K562 (cell line): Measurements from ENCODE around the gene PIP4K2C. TPM values are rescaled to one million over a fixed set of nuclear protein-coding genes. Genes with fewer than 3 reads are reported as not detected.

ENCODE experiments used
- ARID2 ChIP-seq: fragments of 450-650 bp; IDR thresholded peaks from 2 replicates; pipeline ENCODE4 v1.6.1; 2017; ENCODE audit warnings: antibody characterized with exemption, mild to moderate bottlenecking
- CBX3 ChIP-seq, 2 experiments: IDR thresholded peaks; 1 replicate in 1 of 2; 2 replicates in 1 of 2; pipeline ENCODE4 v1.6.1; 2012; ENCODE audit warnings: inconsistent platforms in 2 of 2, low read length in 2 of 2, borderline replicate concordance in 1 of 2, control low read depth in 1 of 2
- CEBPB ChIP-seq: fragments of 450-650 bp; IDR thresholded peaks from 2 replicates; pipeline ENCODE4 v1.6.1; 2016; ENCODE audit warnings: missing genetic modification characterization, missing compliant biosample characterization
- CGGBP1 ChIP-seq: fragments of 250-450 bp; sonication (Bioruptor Pico); IDR thresholded peaks from 2 replicates; pipeline ENCODE4 v1.9.0; 2021; ENCODE audit warnings: mild to moderate bottlenecking
- KDM1A ChIP-seq, 2 experiments: fragments of 450-650 bp; IDR thresholded peaks; 2 replicates each; pipeline ENCODE4 v1.6.1; 2016; ENCODE audit warnings: mild to moderate bottlenecking in 2 of 2
- LARP7 ChIP-seq: fragments of 450-650 bp; IDR thresholded peaks from 2 replicates; pipeline ENCODE4 v1.6.1; 2016
- MYNN ChIP-seq, 2 experiments: sonication (generic); formaldehyde crosslinking in 1 of 2; IDR thresholded peaks; 2 replicates each; pipeline versions ENCODE4 v1.5.0 to v1.6.1; 2016 to 2020; ENCODE audit warnings: antibody characterized with exemption in 1 of 2, missing genetic modification reagents in 1 of 2
- NR2C2 ChIP-seq, 2 experiments: fragments of 200-800 bp in 1 of 2; sonication (Bioruptor generic) in 1 of 2; sonication (generic) in 1 of 2; formaldehyde crosslinking in 1 of 2; IDR thresholded peaks; 2 replicates each; pipeline versions ENCODE4 v1.6.1 to v1.8.0; 2016 to 2022; ENCODE audit warnings: mild to moderate bottlenecking in 1 of 2, missing compliant biosample characterization in 1 of 2, missing genetic modification characterization in 1 of 2, missing genetic modification reagents in 1 of 2
- POLR2AphosphoS5 ChIP-seq: IDR thresholded peaks from 2 replicates; pipeline ENCODE4 v1.6.1; 2011; ENCODE audit warnings: mild to moderate bottlenecking, low read depth, low read length, moderate library complexity; ENCODE audit not compliant: control insufficient read depth, insufficient read depth
- TGIF2 ChIP-seq: sonication (generic); formaldehyde crosslinking; IDR thresholded peaks from 2 replicates; pipeline ENCODE4 v1.8.1; 2022; ENCODE audit warnings: mild to moderate bottlenecking, missing genetic modification reagents, moderate library complexity
- ZBTB40 ChIP-seq, 2 experiments: fragments of 450-650 bp in 1 of 2; sonication (generic) in 1 of 2; formaldehyde crosslinking in 1 of 2; IDR thresholded peaks; 2 replicates each; pipeline versions ENCODE4 v1.7.1 to v1.9.0; 2016 to 2022; ENCODE audit warnings: inconsistent platforms in 1 of 2, mild to moderate bottlenecking in 1 of 2, missing genetic modification reagents in 1 of 2
- ZEB2 ChIP-seq: fragments of 450-650 bp; IDR thresholded peaks from 2 replicates; pipeline ENCODE4 v1.6.1; 2016
- ZMIZ1 ChIP-seq, 2 experiments: fragments of 150-350 bp in 1 of 2; IDR thresholded peaks; 2 replicates each; pipeline ENCODE4 v1.6.1; 2012 to 2016; ENCODE audit warnings: low read depth in 2 of 2, low read length in 2 of 2, mild to moderate bottlenecking in 1 of 2, moderate library complexity in 1 of 2
- ZNF436 ChIP-seq: fragments of 250-450, 450-650 bp; sonication (Bioruptor Pico); formaldehyde crosslinking; IDR thresholded peaks from 2 replicates; pipeline ENCODE4 v1.7.0; 2020; ENCODE audit warnings: mild to moderate bottlenecking
- ZNF830 ChIP-seq: fragments of 250-450 bp; sonication (Bioruptor Pico); IDR thresholded peaks from 2 replicates; pipeline ENCODE4 v1.5.0; 2021; ENCODE audit warnings: mild to moderate bottlenecking
- polyA plus RNA-seq, 8 experiments: library from polyadenylated mRNA; depleted of rRNA in 4 of 8; stranded (reverse) in 5 of 8; unstranded in 3 of 8; fragments of >200 nt; fragmentation: Nextera tagmentation in 2 of 8; fragmentation: Illumina TruSeq in 1 of 8; extraction: Ambion mirVana in 2 of 8; extraction: Trizol in 1 of 8; gene quantifications; 2 replicates each; pipeline versions ENCODE4 v1.2.1 to v1.2.3, GENCODE V29; 2011 to 2014; ENCODE audit warnings: inconsistent platforms in 1 of 8, missing spikeins in 1 of 8
- total RNA-seq, 7 experiments: library from RNA; depleted of rRNA in 6 of 7; stranded (reverse); fragments of >200 nt in 6 of 7; fragmentation: Illumina TruSeq in 2 of 7; extraction: Trizol in 2 of 7; gene quantifications; 2 replicates each; pipeline versions ENCODE4 v1.2.1 to v1.2.3, GENCODE V29; 2011 to 2021; ENCODE audit warnings: low replicate concordance in 1 of 7

Gene PIP4K2C
- total and polyA plus RNA-seq, 9 of the 15 experiments (the other 6 are each of a cell fraction or from before 2014, with no cell fraction given) = 9.0 to 41.4 (median 18.3) TPM

- no peak for TF ChIP-seq NR2C2 (CRISPR knock-in tag; IDR thresholded peaks at IDR 0.05)
- no peak for TF ChIP-seq NR2C2 (tag; IDR thresholded peaks at IDR 0.05)
- 0 out of 2 replicates have a peak, but pooled peaks have one; percentile 33 for TF ChIP-seq MYNN (IDR thresholded peaks at IDR 0.05)
- no peak for TF ChIP-seq MYNN (CRISPR knock-in tag; IDR thresholded peaks at IDR 0.05)
- TF ChIP-seq ZBTB40 (IDR thresholded peaks at IDR 0.05) = no peak
- TF ChIP-seq ZBTB40 (CRISPR knock-in tag; IDR thresholded peaks at IDR 0.05) = no peak
- TF ChIP-seq TGIF2 (CRISPR knock-in tag) = no peak
- TF ChIP-seq ZNF830 (CRISPR knock-in tag) = no peak
- TF ChIP-seq LARP7 = no peak
- TF ChIP-seq CEBPB (tag) = peak; percentile 90
- no peak for TF ChIP-seq ARID2
- peak; percentile 75 to 83 for TF ChIP-seq KDM1A (IDR thresholded peaks at IDR 0.05)
- no peak for TF ChIP-seq CGGBP1 (CRISPR knock-in tag)
- no peak for TF ChIP-seq ZNF436 (CRISPR knock-in tag)
- peak in 1 of 2 experiments; percentile 80; a peak in 2 of 4 replicates for TF ChIP-seq ZMIZ1 (IDR thresholded peaks at IDR 0.05; ENCODE audit: low read depth in 2 of 2, low read length in 2 of 2)
- peak; percentile 50; the same call in 1 of the 2 replicates for TF ChIP-seq ZEB2
- 0 out of 3 replicates have a peak, but pooled peaks of 1 of the 2 experiments have one; percentile 6 for TF ChIP-seq CBX3 (IDR thresholded peaks at IDR 0.05; ENCODE audit: borderline replicate concordance in 1 of 2, low read length in 2 of 2)
- TF ChIP-seq POLR2AphosphoS5 = peak; percentile 96
Measured at GRCh38 chr12:57552306-57552651, 38.7 kb upstream of the PIP4K2C start (continued).
